Measurements from ENCODE around the gene WNT11. TPM values are rescaled to one million over a fixed set of nuclear protein-coding genes. Genes with fewer than 3 reads are reported as not detected.
"Not testable (repeated sequence)": the region's sequence is repeated elsewhere in the genome, so short reads cannot be mapped to it uniquely, and the experiment has no call there.

The WNT11 gene
- total RNA-seq, 1 donor from 2014 or later = 22.8 TPM

GRCh38 chr11:76203131-76203925, 3.0 kb downstream of the WNT11 start:
- Mint-ChIP-seq H3K4me3 (no peak overlapping the region), H3K9me3 (no peaks in the 10 kb centered on the region), H3K36me3 (peaks cover 2% of the 10 kb centered on the region), H3K27ac (no peak overlapping the region), H3K27me3 (ENCODE audit: low read depth) (peaks cover 45% of the 10 kb centered on the region), H3K4me1 (peaks cover 27% of the 10 kb centered on the region)
- no peak for DNase-seq (ENCODE audit: low spot score in 2 of 2, unreplicated experiment in 2 of 2)
- no peak for TF ChIP-seq CTCF (IDR thresholded peaks at IDR 0.05; ENCODE audit: unreplicated experiment)

GRCh38 chr11:76201672-76202412, 4.5 kb downstream of the WNT11 start:
- no peak for DNase-seq (ENCODE audit: low spot score in 2 of 2, unreplicated experiment in 2 of 2)
- peaks cover 31% of the 10 kb centered on the region for H3K27me3 Mint-ChIP-seq (ENCODE audit: low read depth)
- peaks cover 23% of the 10 kb centered on the region for H3K4me1 Mint-ChIP-seq
- no peak for TF ChIP-seq CTCF (IDR thresholded peaks at IDR 0.05; ENCODE audit: unreplicated experiment)
- no peak overlapping the region for H3K27ac Mint-ChIP-seq
- no peak overlapping the region for H3K4me3 Mint-ChIP-seq
- H3K9me3 Mint-ChIP-seq = no peaks in the 10 kb centered on the region
- peaks cover 2% of the 10 kb centered on the region for H3K36me3 Mint-ChIP-seq

GRCh38 chr11:76201056-76201455, 5.2 kb downstream of the WNT11 start:
- Mint-ChIP-seq H3K27me3 (ENCODE audit: low read depth) (peaks cover 28% of the 10 kb centered on the region), H3K27ac (no peak overlapping the region), H3K9me3 (no peaks in the 10 kb centered on the region), H3K4me1 (peaks cover 21% of the 10 kb centered on the region), H3K4me3 (no peak overlapping the region), H3K36me3 (peaks cover 2% of the 10 kb centered on the region)
- TF ChIP-seq CTCF (IDR thresholded peaks at IDR 0.05; ENCODE audit: unreplicated experiment) = no peak
- DNase-seq (ENCODE audit: low spot score in 2 of 2, unreplicated experiment in 2 of 2) = no peak

- Mint-ChIP-seq H3K36me3 (peaks cover 2% of the 10 kb centered on the region), H3K4me3 (no peak overlapping the region), H3K4me1 (peaks cover 14% of the 10 kb centered on the region), H3K27ac (peak overlapping the region; percentile 43), H3K9me3 (no peaks in the 10 kb centered on the region), H3K27me3 (ENCODE audit: low read depth) (peaks cover 20% of the 10 kb centered on the region)
- no peak for TF ChIP-seq CTCF (IDR thresholded peaks at IDR 0.05; ENCODE audit: unreplicated experiment)
- DNase-seq (ENCODE audit: low spot score in 2 of 2, unreplicated experiment in 2 of 2) = no peak
Measured at GRCh38 chr11:76200006-76200940, 6.0 kb downstream of the WNT11 start.

GRCh38 chr11:76198691-76199090, 7.6 kb downstream of the WNT11 start:
- H3K27me3 Mint-ChIP-seq (ENCODE audit: low read depth) = not testable (repeated sequence)
- H3K4me1 Mint-ChIP-seq = peaks cover 11% of the 10 kb centered on the region

More at GRCh38 chr11:76198691-76199090, 7.6 kb downstream of the WNT11 start:
- DNase-seq (ENCODE audit: low spot score in 2 of 2, unreplicated experiment in 2 of 2); H3K4me3 Mint-ChIP-seq; H3K9me3 Mint-ChIP-seq; H3K36me3 Mint-ChIP-seq; H3K27ac Mint-ChIP-seq: not testable (repeated sequence)

Measured in mesothelial cell of epicardium (in vitro differentiated cells).